ENCODE measurements around the gene SLC16A12.
"Not testable (repeated sequence)": the region's sequence is repeated elsewhere in the genome, so short reads cannot be mapped to it uniquely, and the experiment has no call there.

The SLC16A12 gene

DNA sequence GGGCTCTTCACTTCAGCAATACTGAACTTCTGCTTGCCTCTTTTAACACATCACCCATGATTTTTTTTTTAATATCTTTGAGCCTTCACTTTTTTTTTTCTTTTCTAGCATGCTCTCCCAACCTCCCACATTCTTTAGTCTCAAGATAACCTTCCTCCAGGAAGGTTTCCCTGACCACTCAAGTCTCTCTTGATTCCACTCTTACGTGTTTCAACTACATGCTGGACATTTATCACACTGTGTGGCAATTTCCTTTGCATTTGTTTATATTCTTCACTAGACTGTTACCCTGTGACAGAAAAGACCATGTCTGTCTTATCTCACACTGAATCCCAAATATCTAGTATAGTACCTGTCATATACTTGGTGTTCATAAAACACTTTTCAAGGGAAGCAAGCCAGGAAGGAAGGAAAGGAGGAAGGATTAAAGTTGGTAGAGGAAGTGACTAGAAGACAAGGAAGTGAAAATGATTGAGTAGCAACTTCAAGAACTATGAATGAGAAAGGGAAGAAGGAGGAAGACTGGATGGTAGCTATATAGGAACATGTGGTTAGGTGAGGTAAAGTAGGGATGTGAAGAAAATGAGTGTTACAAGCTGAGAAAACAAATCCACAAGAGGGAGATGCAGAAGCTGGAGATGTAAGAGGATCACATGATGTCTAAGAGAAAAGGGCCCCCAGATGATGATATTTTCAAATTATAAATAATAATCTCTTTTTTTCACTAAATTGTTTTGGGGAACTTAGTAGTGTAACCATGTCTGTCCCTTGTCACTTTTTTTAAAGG lies 80.6 kb downstream of the SLC16A12 start:
- no peaks in the 10 kb centered on the region for H3K9me3 ChIP-seq (ENCODE audit: insufficient read depth, low read depth, low read length)
- TF ChIP-seq EZH2phosphoT487 (IDR thresholded peaks at IDR 0.05; ENCODE audit: borderline replicate concordance) = no peak
- TF ChIP-seq, protein P1, sequence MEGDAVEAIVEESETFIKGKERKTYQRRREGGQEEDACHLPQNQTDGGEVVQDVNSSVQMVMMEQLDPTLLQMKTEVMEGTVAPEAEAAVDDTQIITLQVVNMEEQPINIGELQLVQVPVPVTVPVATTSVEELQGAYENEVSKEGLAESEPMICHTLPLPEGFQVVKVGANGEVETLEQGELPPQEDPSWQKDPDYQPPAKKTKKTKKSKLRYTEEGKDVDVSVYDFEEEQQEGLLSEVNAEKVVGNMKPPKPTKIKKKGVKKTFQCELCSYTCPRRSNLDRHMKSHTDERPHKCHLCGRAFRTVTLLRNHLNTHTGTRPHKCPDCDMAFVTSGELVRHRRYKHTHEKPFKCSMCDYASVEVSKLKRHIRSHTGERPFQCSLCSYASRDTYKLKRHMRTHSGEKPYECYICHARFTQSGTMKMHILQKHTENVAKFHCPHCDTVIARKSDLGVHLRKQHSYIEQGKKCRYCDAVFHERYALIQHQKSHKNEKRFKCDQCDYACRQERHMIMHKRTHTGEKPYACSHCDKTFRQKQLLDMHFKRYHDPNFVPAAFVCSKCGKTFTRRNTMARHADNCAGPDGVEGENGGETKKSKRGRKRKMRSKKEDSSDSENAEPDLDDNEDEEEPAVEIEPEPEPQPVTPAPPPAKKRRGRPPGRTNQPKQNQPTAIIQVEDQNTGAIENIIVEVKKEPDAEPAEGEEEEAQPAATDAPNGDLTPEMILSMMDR (conservative IDR thresholded peaks at IDR 0.05; ENCODE audit: low read length) = no peak
- no peaks in the 10 kb centered on the region for H4K20me1 ChIP-seq (ENCODE audit: insufficient read depth, low read length, poor library complexity, severe bottlenecking)
- no peak overlapping the region for H3K4me2 ChIP-seq (ENCODE audit: low read depth, low read length, poor library complexity, severe bottlenecking)
- H3F3A ChIP-seq (ENCODE audit: low read depth) = no peaks in the 10 kb centered on the region
- H2AFZ ChIP-seq (ENCODE audit: low read length) = peak overlapping the region; percentile 25
- H3K4me1 ChIP-seq (ENCODE audit: insufficient read depth, low read length, poor library complexity, severe bottlenecking) = peaks cover 4% of the 10 kb centered on the region
- H3K9me2 ChIP-seq (replicated peaks; ENCODE audit: low read depth, low read length) = no peaks in the 10 kb centered on the region
- no peaks in the 10 kb centered on the region for H3K79me2 ChIP-seq (ENCODE audit: insufficient read depth, low read length)
- H3K9ac ChIP-seq (ENCODE audit: low read depth, low read length, poor library complexity, severe bottlenecking) = no peak overlapping the region
- no peaks in the 10 kb centered on the region for H3K27me3 ChIP-seq (ENCODE audit: insufficient read depth, low read length, poor library complexity, severe bottlenecking)
- H3K4me3 ChIP-seq (ENCODE audit: low read length, poor library complexity, severe bottlenecking) = no peak overlapping the region
- H3K36me3 ChIP-seq (ENCODE audit: insufficient read depth, low read length) = no peaks in the 10 kb centered on the region

DNA sequence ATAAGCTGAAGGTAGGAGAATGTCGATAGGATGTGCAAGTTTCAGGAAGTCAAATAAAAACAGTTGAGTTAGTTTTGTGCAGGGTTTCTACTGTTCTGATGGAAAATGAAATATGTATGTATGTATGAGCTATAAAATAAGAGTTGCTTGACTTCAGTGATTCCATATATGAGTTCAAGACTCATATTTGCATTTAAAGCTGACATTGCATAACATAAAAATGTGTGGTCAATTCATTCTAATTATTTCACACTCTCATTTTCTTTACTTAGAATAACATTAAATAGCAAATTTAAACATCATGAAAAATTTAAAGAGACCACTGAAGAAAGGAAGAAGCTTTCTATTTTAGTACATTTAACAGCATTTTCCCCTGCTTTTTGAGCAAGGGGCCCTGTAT lies 83.2 kb downstream of the SLC16A12 start:
- no peaks in the 10 kb centered on the region for H3K27me3 ChIP-seq (ENCODE audit: insufficient read depth, low read length, poor library complexity, severe bottlenecking)
- H4K20me1 ChIP-seq (ENCODE audit: insufficient read depth, low read length, poor library complexity, severe bottlenecking) = no peaks in the 10 kb centered on the region
- H3K36me3 ChIP-seq (ENCODE audit: insufficient read depth, low read length) = no peaks in the 10 kb centered on the region
- TF ChIP-seq, protein P1 (conservative IDR thresholded peaks at IDR 0.05; ENCODE audit: low read length) = no peak
- no peak for TF ChIP-seq EZH2phosphoT487 (IDR thresholded peaks at IDR 0.05; ENCODE audit: borderline replicate concordance)
- H3K4me3 ChIP-seq (ENCODE audit: low read length, poor library complexity, severe bottlenecking) = no peak overlapping the region
- no peaks in the 10 kb centered on the region for H3K9me2 ChIP-seq (replicated peaks; ENCODE audit: low read depth, low read length)
- peak overlapping the region; percentile 71 for H2AFZ ChIP-seq (ENCODE audit: low read length)
- H3K9me3 ChIP-seq (ENCODE audit: insufficient read depth, low read depth, low read length) = no peaks in the 10 kb centered on the region
- H3K9ac ChIP-seq (ENCODE audit: low read depth, low read length, poor library complexity, severe bottlenecking) = no peak overlapping the region
- H3K4me1 ChIP-seq (ENCODE audit: insufficient read depth, low read length, poor library complexity, severe bottlenecking) = peaks cover 4% of the 10 kb centered on the region
- no peak overlapping the region for H3K4me2 ChIP-seq (ENCODE audit: low read depth, low read length, poor library complexity, severe bottlenecking)
- H3K79me2 ChIP-seq (ENCODE audit: insufficient read depth, low read length) = no peaks in the 10 kb centered on the region
- H3F3A ChIP-seq (ENCODE audit: low read depth) = no peaks in the 10 kb centered on the region

DNA sequence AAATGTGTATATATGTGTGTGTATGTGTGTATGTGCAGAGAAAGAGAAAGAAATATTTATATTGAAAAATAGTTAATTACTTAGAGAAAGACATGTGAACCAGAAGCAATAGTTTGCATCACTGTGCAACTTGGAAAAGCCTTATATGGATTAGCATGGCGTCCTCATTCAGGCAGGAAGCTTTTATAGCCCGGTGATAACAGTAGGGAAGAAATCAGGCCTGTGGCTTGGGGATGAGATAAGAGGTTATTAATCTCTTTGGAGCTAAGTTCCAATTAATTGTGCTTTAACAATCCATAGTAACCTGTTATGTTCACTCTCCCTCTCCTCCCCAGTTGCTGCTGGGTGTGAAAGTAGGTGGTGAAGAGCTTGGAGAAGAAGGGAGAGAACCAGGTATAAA lies 84.5 kb downstream of the SLC16A12 start:
- Histone ChIP-seq H3K27me3 (ENCODE audit: insufficient read depth, low read length, poor library complexity, severe bottlenecking) (no peaks in the 10 kb centered on the region), H3K9me3 (ENCODE audit: insufficient read depth, low read depth, low read length) (no peaks in the 10 kb centered on the region), H3K36me3 (ENCODE audit: insufficient read depth, low read length) (no peaks in the 10 kb centered on the region), H4K20me1 (ENCODE audit: insufficient read depth, low read length, poor library complexity, severe bottlenecking) (no peaks in the 10 kb centered on the region), H3K79me2 (ENCODE audit: insufficient read depth, low read length) (no peaks in the 10 kb centered on the region), H3K4me3 (ENCODE audit: low read length, poor library complexity, severe bottlenecking) (no peak overlapping the region), H3K9ac (ENCODE audit: low read depth, low read length, poor library complexity, severe bottlenecking) (no peak overlapping the region), H3K4me2 (ENCODE audit: low read depth, low read length, poor library complexity, severe bottlenecking) (no peak overlapping the region), H3F3A (ENCODE audit: low read depth) (no peaks in the 10 kb centered on the region), H3K4me1 (ENCODE audit: insufficient read depth, low read length, poor library complexity, severe bottlenecking) (peaks cover 4% of the 10 kb centered on the region), H2AFZ (ENCODE audit: low read length) (no peak overlapping the region), H3K9me2 (replicated peaks; ENCODE audit: low read depth, low read length) (no peaks in the 10 kb centered on the region)
- no peak for TF ChIP-seq EZH2phosphoT487 (IDR thresholded peaks at IDR 0.05; ENCODE audit: borderline replicate concordance)
- TF ChIP-seq, protein P1 (conservative IDR thresholded peaks at IDR 0.05; ENCODE audit: low read length) = no peak

DNA sequence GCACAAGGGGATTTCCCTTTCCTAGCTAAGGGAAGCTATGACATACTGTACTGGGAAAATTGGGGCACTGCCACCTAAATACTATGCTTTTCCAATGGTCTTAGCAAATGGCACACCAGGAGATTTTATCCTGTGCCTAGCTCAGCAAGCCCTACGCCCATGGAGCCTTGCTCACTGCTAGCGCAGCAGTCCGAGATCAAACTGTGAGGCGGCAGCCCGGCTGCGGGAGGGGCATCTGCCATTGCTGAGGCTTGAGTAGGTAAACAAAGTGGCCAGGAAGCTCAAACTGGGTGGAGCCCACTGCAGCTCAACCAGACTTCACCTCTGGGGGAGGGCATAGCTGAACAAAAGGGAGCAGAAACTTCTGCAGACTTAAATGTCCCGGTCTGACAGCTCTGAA lies 90.6 kb downstream of the SLC16A12 start:
- not testable (repeated sequence) for H3K79me2 ChIP-seq (ENCODE audit: insufficient read depth, low read length); H4K20me1 ChIP-seq (ENCODE audit: insufficient read depth, low read length, poor library complexity, severe bottlenecking); H3K27me3 ChIP-seq (ENCODE audit: insufficient read depth, low read length, poor library complexity, severe bottlenecking); H3K9me2 ChIP-seq (replicated peaks; ENCODE audit: low read depth, low read length); H3K4me1 ChIP-seq (ENCODE audit: insufficient read depth, low read length, poor library complexity, severe bottlenecking); H3F3A ChIP-seq (ENCODE audit: low read depth); H3K4me2 ChIP-seq (ENCODE audit: low read depth, low read length, poor library complexity, severe bottlenecking); H3K36me3 ChIP-seq (ENCODE audit: insufficient read depth, low read length); H3K9ac ChIP-seq (ENCODE audit: low read depth, low read length, poor library complexity, severe bottlenecking); H3K4me3 ChIP-seq (ENCODE audit: low read length, poor library complexity, severe bottlenecking); H3K9me3 ChIP-seq (ENCODE audit: insufficient read depth, low read depth, low read length); H2AFZ ChIP-seq (ENCODE audit: low read length)

All from Loucy (cell line).